OCI-LY7 (cell line): ENCODE results near the gene ACSF2.

ENCODE experiments used
- CTCF ChIP-seq: fragments of 200-600 bp; sonication (generic); conservative IDR thresholded peaks from 2 replicates; pipeline ENCODE4 v1.5.1; 2014; ENCODE audit warnings: mild to moderate bottlenecking, antibody characterized with exemption, low read length, moderate library complexity, mixed read lengths
- EZH2phosphoT487 ChIP-seq: fragments of 200-600 bp; sonication (generic); IDR thresholded peaks from 2 replicates; pipeline ENCODE4 v1.6.1; 2018; ENCODE audit warnings: low read depth, borderline replicate concordance, mild to moderate bottlenecking, mixed run types, antibody characterized with exemption, low read length, moderate library complexity, mixed read lengths

GRCh38 chr17:50498021-50498874 lies 72.2 kb downstream of the ACSF2 start:
- TF ChIP-seq CTCF = no peak
- no peak for TF ChIP-seq EZH2phosphoT487
